Medulla oblongata (tissue), 1 donor: ENCODE measurements around the gene MBD3.
A peak's percentile ranks its signal among the peaks of the same experiment; 100 is the strongest.

Experiments used
- DNase-seq: peaks from one replicate; pipeline ENCODE4 v3.0.0-alpha.2; 2015; ENCODE audit errors: extremely low spot score

Gene MBD3

GRCh38 chr19:1571358-1571757, 21.3 kb downstream of the MBD3 start:
- no peak for DNase-seq

DNA sequence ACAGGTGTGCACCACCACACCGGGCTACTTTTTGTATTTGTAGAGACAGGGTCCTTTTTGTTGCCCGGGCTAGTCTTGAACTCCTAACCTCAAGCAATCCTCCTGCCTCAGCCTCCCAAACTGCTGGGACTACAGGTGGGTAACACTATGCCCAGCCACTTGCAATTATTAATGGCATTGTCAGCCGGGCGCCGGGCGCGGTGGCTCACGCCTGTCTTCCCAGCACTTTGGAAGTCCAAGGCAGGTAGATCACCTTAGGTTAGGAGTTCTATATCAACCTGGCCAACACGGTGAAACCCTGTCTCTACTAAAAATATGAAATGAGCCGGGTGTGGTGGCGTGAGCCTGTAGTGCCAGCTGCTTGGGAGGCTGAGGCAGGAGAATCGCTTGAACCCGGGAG, 21.8 kb downstream of the MBD3 start:
- no peak for DNase-seq

DNA sequence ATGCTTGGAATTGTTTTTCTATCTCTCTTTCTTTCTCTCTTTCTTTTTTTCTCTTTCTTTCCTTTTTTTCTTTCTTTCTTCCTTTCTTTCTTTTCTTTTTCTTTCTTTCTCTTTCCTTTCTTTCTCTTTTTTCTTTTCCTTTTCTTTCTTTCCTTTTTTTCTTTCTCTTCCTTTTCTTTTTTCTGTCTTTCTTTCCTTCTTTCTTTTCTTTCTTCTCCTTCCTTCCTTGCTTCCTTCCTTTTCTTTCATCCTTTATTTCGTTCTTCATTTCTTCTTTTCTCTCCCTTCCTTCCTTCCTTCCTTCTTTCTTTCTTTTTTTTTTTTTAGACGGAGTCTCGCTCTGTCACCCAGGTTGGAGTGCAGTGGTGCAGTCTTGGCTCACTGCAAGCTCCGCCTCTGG, 22.7 kb downstream of the MBD3 start:
- DNase-seq: no peak

- DNase-seq: peak; percentile 76
These were observed 24.2 kb downstream of the MBD3 start, which contains the start of gene MEX3D for GRCh38 chr19:1568320-1569019. Gene MEX3D, minus strand, starts transcription at chr19:1568325. Its CDS starts 267 bp downstream, at chr19:1568058.

DNA sequence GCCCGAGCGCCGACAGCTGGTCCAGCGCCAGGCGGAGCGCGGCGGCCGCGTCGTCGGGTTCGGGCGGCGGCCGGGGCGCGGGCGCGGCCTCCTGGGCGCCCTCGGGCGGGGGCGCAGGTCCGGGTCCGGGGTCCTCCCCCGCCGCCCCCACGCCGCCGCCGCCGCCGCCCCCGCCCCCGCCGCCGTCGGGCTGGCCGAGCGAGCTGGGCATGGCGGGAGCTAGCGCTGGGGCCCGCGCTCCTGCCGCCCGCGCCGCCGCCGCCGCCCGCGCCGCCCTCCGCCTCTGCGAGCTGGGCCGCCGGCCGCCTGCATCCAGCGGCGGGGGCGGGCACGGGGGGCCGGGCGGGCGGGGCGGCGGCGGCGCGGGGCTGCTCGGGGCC, 24.8 kb downstream of the MBD3 start:
- DNase-seq: no peak

DNA sequence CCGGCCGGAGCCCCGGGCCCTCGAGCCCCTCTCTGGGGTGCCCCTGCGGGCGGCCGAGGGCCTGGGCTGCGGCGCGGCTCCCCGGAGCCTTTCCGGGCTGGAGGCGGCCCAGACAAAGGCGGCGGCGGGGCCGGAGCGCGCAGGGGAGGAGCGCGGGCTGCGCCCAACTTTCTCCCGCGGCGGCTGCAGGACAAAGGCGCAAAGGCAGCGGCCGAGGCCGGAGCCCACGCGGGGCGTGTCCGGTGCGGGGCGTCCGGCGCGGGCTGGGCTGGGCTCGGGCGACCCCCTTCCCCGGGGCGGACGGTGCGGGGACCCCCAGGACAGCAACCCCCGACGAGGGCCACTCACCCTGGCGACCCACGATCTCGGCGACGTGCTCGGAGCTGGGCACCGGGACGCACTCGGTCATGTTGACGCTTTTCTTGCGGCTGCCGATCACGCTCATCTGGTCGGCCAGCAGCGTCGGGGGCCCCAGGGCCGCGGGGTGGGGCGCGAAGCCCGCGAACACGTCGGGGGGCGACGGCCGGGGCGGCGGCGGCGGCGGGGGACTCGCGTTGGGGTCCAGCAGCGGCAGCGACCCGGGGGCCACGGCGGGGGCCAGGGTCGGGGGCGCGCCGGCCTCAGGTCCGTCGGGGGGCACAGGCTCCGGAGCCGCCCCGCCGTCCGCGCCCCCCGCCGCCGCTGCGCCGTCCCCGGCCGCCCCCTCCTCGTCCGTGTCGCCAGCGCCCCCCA, 25.4 kb downstream of the MBD3 start:
- no peak for DNase-seq

DNA sequence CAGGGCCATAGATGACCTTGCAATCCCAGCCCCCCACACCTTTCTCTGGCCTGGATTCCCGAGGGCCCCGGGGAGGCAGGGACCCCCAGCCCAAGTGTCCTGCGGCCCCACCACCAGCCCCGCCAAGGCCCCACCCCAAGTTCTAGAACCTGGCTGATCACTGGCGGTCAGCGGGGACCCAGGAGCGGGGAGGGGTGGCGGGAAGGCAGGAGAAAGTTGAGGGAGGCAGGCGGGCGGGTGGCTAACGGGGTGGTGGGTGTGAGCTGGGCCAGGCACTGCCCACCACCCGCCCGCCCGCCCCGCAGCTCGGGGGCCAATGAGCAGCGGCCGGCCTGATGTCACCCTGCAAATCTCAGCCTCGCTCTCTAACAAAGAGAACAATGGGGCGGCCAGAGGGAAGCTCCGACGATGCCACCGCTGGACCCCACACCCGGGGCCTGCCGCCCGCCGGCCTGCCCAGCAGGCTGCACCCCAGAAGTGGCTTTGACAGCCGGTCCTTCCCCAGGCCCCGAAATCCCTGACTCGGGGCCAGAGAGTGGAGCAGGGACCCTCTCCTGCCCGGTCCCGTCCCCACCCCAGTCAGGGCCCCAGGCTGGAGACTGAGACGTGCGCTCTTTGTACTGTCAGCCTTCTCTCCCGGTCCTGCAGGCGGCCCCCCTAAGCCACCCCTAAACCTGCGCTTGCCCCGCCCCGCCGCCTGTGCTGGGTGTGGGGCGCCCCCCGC, 26.1 kb downstream of the MBD3 start:
- peak; percentile 91 for DNase-seq

- no peak for DNase-seq
These were observed 29.4 kb downstream of the MBD3 start for GRCh38 chr19:1563251-1563650.

DNA sequence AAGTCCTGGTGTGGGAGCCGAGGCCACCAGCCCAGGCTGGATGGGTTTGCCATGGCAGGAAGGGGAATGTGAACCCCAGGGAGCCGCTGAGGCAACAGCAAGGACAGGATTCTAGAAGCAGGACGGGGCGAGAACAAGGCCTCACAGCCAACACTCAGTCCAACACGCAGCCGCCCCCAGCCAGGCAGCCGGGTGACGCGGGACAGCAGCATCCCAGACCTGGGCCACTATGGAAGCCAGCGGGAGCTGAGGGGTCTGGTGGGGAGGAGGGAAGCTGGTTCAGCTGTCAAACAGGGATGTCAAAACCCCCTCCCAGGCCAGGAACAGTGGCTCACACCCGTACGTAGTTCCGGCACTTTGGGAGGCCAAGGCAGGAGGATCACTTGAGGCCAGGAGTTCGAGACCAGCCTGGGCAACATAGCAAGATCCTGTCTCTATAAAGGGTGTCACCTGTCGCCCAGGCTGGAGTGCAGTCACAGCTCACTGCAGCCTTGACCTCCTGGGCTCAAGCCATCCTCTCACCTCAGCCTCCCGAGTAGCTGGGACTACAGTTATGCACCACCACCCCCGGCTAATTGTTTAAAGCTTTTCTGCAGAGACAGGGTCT, 31.3 kb downstream of the MBD3 start:
- DNase-seq: no peak

- no peak for DNase-seq
These were observed 32.3 kb downstream of the MBD3 start for GRCh38 chr19:1560286-1560882.

DNA sequence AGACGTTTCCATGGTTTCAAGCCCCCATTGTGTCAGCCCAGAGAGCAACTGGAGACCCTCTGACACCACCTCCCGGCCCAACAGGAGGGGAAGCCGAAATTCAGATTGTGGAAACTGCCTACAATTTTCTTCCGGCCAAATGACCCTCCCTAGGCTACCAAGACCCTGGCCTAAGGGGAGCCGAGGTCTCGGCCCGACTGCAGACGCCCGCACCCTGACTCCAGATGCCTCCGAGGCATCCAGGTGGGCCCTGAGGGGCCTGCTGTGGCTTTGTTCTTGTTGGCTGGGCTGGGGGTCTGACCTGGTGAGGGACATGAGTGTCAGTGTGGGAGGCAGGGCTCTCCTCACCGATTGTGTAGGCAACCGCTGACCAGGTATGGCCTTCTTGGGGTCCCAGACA, 34.1 kb downstream of the MBD3 start:
- DNase-seq: no peak

DNA sequence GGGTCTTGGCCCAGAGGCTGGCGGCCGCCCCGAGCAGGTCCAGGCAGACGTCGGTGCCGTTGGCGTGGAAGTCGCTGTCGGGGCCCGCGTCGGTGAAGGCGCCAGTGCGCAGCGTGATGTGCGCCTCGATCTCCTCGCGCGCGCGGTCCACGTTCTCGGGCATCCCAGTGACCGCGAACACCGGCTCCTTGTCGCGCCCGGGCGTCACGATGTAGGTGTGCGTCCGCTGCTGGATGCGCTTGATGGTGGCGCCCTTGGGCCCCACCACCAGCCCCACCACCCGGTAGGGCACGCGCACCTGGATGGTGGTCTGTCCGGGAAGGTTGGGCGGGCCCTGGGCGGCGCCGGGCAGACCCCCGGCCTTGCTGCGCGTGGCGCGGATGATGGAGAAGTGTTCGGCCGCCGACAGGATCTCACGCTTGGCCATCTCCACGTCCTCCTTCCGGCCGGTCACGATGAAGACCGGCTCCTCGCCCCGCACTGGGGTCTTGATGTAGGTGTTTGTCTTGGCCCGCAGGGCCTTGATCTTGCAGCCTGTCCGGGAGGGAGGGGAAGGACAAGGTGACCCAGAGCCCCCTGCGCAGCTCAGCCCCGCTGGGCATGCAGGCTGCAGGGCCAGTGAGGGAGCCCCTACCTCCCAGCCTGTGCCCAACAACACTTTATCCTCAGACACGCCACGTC, 36.1 kb downstream of the MBD3 start:
- no peak for DNase-seq

DNA sequence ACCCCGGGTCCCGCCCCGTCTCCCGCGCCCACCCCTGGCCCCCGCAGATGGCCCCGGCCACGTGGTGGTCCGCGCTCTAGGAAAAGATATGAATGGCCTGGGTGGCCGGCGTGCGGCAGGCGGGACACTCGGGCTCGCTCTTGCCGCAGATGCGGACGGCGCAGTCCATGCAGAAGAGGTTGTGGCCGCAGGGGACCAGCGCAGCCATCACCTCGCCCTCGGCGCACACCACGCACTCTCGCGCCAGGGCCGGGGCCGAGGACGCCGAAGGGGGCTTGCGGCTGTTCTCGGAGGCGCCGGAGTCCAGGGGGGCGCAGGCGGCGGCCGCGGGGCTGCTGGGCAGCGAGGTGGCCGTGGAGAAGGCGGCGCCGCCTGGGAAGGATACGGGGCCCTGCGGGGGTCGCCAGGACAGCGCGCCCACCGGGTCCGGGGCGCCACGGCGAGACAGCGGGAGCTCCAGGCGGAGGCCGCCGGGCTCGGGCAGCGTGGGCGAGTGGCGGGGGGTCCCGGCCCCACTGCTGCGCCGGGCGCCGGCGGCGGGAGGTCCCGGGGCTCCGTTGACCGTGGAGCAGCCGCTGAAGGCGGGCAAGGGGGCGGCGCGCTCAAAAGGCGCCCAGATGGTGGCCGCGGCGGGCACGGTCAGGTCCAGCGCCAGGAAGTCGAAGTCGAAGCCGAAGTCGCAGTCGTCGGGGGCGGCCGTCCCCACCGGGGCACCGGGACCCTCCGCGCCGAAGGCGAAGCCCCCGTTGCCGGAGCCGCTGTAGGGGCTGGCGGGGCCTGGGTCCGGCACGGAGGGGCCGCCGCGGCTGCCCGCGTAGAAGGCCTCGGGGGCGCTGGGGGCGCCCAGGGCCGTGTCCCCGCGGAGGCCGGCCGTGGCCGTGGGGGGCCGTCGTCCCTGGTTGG, 36.9 kb downstream of the MBD3 start:
- DNase-seq: no peak

GRCh38 chr19:1554968-1555367, 37.7 kb downstream of the MBD3 start:
- DNase-seq: no peak

GRCh38 chr19:1553415-1553814, 39.2 kb downstream of the MBD3 start:
- no peak for DNase-seq

DNA sequence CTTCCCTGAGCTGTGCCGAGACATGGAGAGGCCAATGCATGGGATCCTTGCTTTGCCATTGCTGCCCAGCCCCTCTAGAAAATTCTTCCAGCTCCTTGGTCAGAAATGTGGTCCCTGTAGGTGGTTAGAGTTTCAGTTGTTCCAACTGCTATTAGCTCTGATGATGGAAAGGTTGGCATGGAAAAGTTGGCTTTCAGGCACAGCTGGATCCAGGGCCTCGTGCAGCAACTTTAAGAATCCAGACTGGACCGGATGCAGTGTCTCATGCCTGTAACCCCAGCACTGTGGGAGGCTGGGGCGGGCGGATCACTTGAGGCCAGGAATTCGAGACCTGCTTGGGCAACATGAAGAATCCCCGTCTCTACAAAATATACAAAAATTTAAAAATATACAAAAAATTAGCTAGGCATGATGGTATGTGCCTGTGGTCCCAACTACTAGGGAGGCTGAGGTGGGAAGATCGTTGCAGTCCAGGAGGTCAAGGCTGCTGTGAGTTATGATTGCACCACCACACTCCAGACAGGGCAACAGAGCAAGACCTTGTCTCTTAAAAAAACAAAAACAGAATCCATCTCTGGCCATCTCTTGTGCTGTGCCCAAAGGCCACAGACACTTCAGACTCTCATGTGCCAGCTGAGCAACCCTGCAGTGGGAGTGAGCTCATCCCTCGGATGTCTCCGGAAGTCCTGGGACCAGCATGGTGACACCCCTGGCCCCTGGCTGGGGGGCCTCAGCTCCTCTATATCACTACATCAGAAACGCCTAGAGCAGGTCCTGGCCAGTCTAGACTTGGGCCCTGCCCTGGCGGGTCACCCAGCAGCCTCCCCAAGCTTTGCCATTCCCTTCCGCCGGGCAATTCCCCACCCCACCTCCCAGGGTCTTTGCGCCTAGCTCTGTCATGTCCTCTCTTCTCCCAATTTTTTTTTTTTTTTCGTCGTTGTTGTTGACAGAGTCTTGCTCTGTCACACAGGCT, 41.3 kb downstream of the MBD3 start:
- DNase-seq: no peak

DNA sequence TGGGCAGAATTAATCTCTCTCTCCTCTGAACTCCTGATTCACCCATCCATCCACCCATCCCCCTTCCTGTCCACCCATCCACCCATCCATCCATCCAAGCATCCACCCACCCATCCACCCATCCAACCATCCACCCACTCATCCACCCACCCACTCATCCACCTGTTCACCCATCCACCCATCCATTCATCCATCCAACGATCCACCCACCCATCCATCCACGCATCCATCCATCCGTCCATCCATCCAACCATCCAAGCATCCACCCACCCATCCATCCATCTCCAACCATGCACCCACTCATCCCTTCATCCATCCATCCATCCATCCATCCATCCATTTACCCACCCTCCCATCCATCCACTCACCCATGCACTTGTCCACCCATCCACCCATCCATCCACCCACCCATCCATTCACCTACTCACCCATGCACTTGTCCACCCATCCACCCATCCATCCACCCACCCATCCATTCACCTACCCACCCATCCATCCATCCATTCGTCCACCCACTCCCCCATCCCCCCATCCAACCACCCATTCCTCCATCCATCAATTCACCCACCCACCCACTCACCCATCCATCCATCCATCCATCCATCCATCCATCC, 43.2 kb downstream of the MBD3 start:
- DNase-seq: no peak

- no peak for DNase-seq
These were observed 52.2 kb downstream of the MBD3 start for GRCh38 chr19:1540365-1540925.
